Measurements from ENCODE around the gene ZDHHC7. TPM values are rescaled to one million over a fixed set of nuclear protein-coding genes. Genes with fewer than 3 reads are reported as not detected.

Gene ZDHHC7
- total and polyA plus RNA-seq, 2 experiments from 2014 or later, result 39.9 to 95.2 TPM

- WGBS, 2 experiments (ENCODE audit: low coverage in 1 of 2, low lambda C conversion rate in 2 of 2, missing lambda C conversion rate in 2 of 2), result 97% methylated on average over 10 of the region's 10 CpGs
- H3K9me2 ChIP-seq (ENCODE audit: insufficient read depth), result no peaks in the 10 kb centered on the region
- no peak overlapping the region for H2AFZ ChIP-seq
- H4K20me1 ChIP-seq (ENCODE audit: insufficient read depth), result no peaks in the 10 kb centered on the region
- no peak overlapping the region for H3K9ac ChIP-seq
- in situ Hi-C loops (cut with MboI), result no loop called here
- H3K9me3 ChIP-seq (ENCODE audit: low read depth), result no peaks in the 10 kb centered on the region
- H3K27ac ChIP-seq, result no peak overlapping the region
- DNase-seq, result no peak
- H3K4me2 ChIP-seq (ENCODE audit: unreplicated experiment), result no peak overlapping the region
- H3K79me2 ChIP-seq (ENCODE audit: insufficient read depth), result 0 out of 2 replicates have a peak, but pooled peaks cover 3% of the 10 kb centered on the region
- H3K36me3 ChIP-seq (ENCODE audit: low read depth), result no peaks in the 10 kb centered on the region
- H3K4me3 ChIP-seq, result no peak overlapping the region
- H3F3A ChIP-seq (ENCODE audit: insufficient read depth), result peaks cover 22% of the 10 kb centered on the region
- no peaks in the 10 kb centered on the region for H3K27me3 ChIP-seq (replicated peaks; ENCODE audit: insufficient read depth)
- H3K4me1 ChIP-seq (ENCODE audit: insufficient read depth), result peaks cover 20% of the 10 kb centered on the region
- TF ChIP-seq EZH2phosphoT487 (IDR thresholded peaks at IDR 0.05; ENCODE audit: insufficient read depth, low read depth) (no peak), EZH2 (IDR thresholded peaks at IDR 0.05; ENCODE audit: insufficient read depth, poor library complexity, severe bottlenecking) (no peak)
These were observed 41.2 kb upstream of the ZDHHC7 start for GRCh38 chr16:85052536-85052935.

GRCh38 chr16:85051683-85052082, 40.3 kb upstream of the ZDHHC7 start:
- Histone ChIP-seq H2AFZ (no peak overlapping the region), H3K27ac (no peak overlapping the region), H3K27me3 (replicated peaks; ENCODE audit: insufficient read depth) (no peaks in the 10 kb centered on the region), H3K4me1 (ENCODE audit: insufficient read depth) (peaks cover 20% of the 10 kb centered on the region), H3K9me3 (ENCODE audit: low read depth) (no peaks in the 10 kb centered on the region), H3K4me3 (no peak overlapping the region), H3K4me2 (ENCODE audit: unreplicated experiment) (no peak overlapping the region), H3K79me2 (ENCODE audit: insufficient read depth) (0 out of 2 replicates have a peak, but pooled peaks cover 3% of the 10 kb centered on the region), H3K9me2 (ENCODE audit: insufficient read depth) (no peaks in the 10 kb centered on the region), H3K9ac (no peak overlapping the region), H3F3A (ENCODE audit: insufficient read depth) (peaks cover 22% of the 10 kb centered on the region), H3K36me3 (ENCODE audit: low read depth) (no peaks in the 10 kb centered on the region), H4K20me1 (ENCODE audit: insufficient read depth) (no peaks in the 10 kb centered on the region)
- in situ Hi-C loops (cut with MboI), result no loop called here
- TF ChIP-seq EZH2 (IDR thresholded peaks at IDR 0.05; ENCODE audit: insufficient read depth, poor library complexity, severe bottlenecking) (no peak), EZH2phosphoT487 (IDR thresholded peaks at IDR 0.05; ENCODE audit: insufficient read depth, low read depth) (no peak)
- no peak for DNase-seq
- WGBS, 2 experiments (ENCODE audit: low coverage in 1 of 2, low lambda C conversion rate in 2 of 2, missing lambda C conversion rate in 2 of 2), result 91% methylated on average over 8 of the region's 8 CpGs

- 84 to 85% methylated on average over 8 of the region's 8 CpGs for WGBS, 2 experiments (ENCODE audit: low coverage in 1 of 2, low lambda C conversion rate in 2 of 2, missing lambda C conversion rate in 2 of 2)
- 0 out of 2 replicates have a peak, but pooled peaks cover 3% of the 10 kb centered on the region for H3K79me2 ChIP-seq (ENCODE audit: insufficient read depth)
- TF ChIP-seq EZH2 (IDR thresholded peaks at IDR 0.05; ENCODE audit: insufficient read depth, poor library complexity, severe bottlenecking), result no peak
- TF ChIP-seq EZH2phosphoT487 (IDR thresholded peaks at IDR 0.05; ENCODE audit: insufficient read depth, low read depth), result no peak
- H3K4me3 ChIP-seq, result no peak overlapping the region
- H3K9me2 ChIP-seq (ENCODE audit: insufficient read depth), result no peaks in the 10 kb centered on the region
- H3K9ac ChIP-seq, result no peak overlapping the region
- H4K20me1 ChIP-seq (ENCODE audit: insufficient read depth), result no peaks in the 10 kb centered on the region
- in situ Hi-C loops (cut with MboI), result no loop called here
- peaks cover 20% of the 10 kb centered on the region for H3F3A ChIP-seq (ENCODE audit: insufficient read depth)
- no peaks in the 10 kb centered on the region for H3K9me3 ChIP-seq (ENCODE audit: low read depth)
- DNase-seq, result no peak
- H3K27ac ChIP-seq, result peak overlapping the region; percentile 21; the same call in 1 of the 2 replicates
- no peak overlapping the region for H2AFZ ChIP-seq
- H3K4me2 ChIP-seq (ENCODE audit: unreplicated experiment), result peak overlapping the region; percentile 36
- H3K4me1 ChIP-seq (ENCODE audit: insufficient read depth), result peaks cover 18% of the 10 kb centered on the region
- H3K36me3 ChIP-seq (ENCODE audit: low read depth), result no peaks in the 10 kb centered on the region
- H3K27me3 ChIP-seq (replicated peaks; ENCODE audit: insufficient read depth), result no peaks in the 10 kb centered on the region
These were observed 39.8 kb upstream of the ZDHHC7 start for GRCh38 chr16:85051067-85051581.

- Histone ChIP-seq H4K20me1 (ENCODE audit: insufficient read depth) (no peaks in the 10 kb centered on the region), H3K4me2 (ENCODE audit: unreplicated experiment) (no peak overlapping the region), H3K36me3 (ENCODE audit: low read depth) (no peaks in the 10 kb centered on the region), H3K27ac (no peak overlapping the region), H3K79me2 (ENCODE audit: insufficient read depth) (0 out of 2 replicates have a peak, but pooled peaks cover 3% of the 10 kb centered on the region), H2AFZ (no peak overlapping the region), H3K4me3 (no peak overlapping the region), H3K27me3 (replicated peaks; ENCODE audit: insufficient read depth) (no peaks in the 10 kb centered on the region), H3K9me3 (ENCODE audit: low read depth) (no peaks in the 10 kb centered on the region), H3F3A (ENCODE audit: insufficient read depth) (peaks cover 7% of the 10 kb centered on the region), H3K9ac (no peak overlapping the region), H3K4me1 (ENCODE audit: insufficient read depth) (peaks cover 7% of the 10 kb centered on the region; the same call in 1 of the 2 replicates), H3K9me2 (ENCODE audit: insufficient read depth) (no peaks in the 10 kb centered on the region)
- WGBS, 2 experiments (ENCODE audit: low coverage in 1 of 2, low lambda C conversion rate in 2 of 2, missing lambda C conversion rate in 2 of 2), result 90 to 91% methylated on average over 15 of the region's 15 CpGs
- no peak for DNase-seq
- in situ Hi-C loops (cut with MboI), result no loop called here
- TF ChIP-seq EZH2 (IDR thresholded peaks at IDR 0.05; ENCODE audit: insufficient read depth, poor library complexity, severe bottlenecking) (no peak), EZH2phosphoT487 (IDR thresholded peaks at IDR 0.05; ENCODE audit: insufficient read depth, low read depth) (no peak)
These were observed 38.5 kb upstream of the ZDHHC7 start for GRCh38 chr16:85049706-85050305.
